ENCODE measurements around the gene COMMD1.

COMMD1 gene

DNA sequence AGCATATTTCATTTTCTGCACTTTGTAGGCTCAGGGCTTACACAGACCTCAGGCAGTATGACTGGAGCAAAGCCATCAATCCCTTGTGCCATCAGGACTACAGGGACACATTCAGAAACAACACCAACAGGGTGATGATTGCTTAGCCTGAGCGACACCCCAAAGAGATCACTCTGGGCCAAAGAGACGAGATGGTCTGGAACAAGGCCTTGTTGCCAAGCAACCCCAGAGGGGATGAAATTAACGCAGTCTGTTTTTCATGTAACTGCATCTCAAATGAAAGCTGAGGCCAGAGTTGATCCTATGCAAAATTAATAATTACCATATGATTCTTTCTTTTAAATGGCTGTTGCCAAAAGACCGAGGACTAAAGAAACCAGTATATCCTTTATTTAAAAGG lies 270.3 kb downstream of the COMMD1 start:
- no peak for DNase-seq (ENCODE audit: low read depth in 1 of 2, low spot score in 1 of 2)

DNA sequence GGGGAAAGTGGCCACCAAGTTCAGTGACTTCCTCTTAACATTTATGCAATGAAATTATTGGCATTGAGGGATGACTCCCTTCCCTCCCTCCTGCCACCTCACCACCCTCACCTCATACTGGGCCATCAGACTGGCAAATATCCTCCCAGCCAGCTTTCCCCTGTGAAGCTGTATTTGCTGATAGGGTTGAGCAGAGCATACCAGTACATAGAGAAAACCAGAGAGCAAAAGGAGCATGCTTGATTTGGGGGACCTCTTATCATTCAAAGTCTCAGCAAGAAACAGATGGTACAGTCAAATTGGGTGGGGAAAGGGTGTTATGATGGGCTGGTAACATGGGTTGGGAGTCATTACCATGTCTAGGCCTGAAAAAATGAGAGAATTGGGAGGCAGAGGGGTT lies 271.3 kb downstream of the COMMD1 start:
- DNase-seq (ENCODE audit: low read depth in 1 of 2, low spot score in 1 of 2): no peak

DNA sequence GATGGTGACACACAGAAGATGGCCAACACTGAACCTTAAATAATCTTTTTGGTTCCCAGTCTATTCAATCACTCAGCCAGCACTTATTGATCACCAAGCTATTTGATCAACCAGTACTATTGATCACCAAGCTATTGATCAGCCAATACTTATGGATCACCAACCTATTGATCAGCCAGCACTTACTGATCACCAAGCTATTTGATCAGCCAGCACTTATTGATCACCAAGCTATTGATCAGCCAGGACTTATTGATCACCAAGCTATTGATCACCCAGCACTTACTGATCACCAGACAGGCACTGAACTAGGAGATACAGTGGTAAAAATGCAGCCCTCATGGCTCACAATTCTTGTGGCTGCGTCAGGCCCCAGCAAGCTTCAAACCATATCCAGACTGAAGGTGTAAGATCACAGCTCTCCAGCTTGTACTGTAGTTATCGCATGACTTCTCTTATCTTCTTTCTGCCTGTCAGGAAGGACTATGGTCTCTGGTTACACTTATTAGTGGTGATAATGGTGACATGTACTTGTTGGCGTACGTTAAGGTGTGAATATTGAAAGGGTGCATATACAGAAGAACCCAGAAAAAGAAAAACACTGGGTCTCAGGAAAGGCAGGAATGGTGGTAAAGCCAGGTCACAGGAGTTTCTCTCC lies 272.0 kb downstream of the COMMD1 start:
- no peak for DNase-seq (ENCODE audit: low read depth in 1 of 2, low spot score in 1 of 2)

DNA sequence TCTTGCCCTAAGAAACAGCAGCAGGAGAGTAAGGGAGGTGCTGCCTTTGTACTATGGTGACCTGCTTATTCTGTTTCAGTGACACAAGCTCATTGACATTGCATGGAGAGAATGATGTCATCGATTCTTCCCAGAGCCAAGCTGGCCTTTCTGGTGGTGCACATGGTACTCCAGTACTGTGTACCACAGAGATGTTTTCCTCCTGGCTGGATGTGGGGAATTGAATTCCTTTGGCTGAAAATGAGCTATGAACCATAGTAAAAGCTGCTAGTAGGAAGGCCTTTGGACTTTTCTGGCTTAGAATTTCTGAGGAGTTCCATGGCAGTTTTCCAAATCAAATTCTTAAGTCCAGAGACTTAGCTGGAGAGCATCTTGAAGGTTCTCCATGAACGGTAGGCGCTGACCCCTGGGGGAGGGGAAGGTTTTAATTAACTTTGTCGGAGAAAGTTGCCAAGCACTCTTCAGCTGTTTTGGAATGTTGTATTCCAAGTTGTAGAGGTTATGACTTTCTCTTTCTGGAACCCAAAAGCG lies 273.3 kb downstream of the COMMD1 start:
- DNase-seq (ENCODE audit: low read depth in 1 of 2, low spot score in 1 of 2): no peak

DNA sequence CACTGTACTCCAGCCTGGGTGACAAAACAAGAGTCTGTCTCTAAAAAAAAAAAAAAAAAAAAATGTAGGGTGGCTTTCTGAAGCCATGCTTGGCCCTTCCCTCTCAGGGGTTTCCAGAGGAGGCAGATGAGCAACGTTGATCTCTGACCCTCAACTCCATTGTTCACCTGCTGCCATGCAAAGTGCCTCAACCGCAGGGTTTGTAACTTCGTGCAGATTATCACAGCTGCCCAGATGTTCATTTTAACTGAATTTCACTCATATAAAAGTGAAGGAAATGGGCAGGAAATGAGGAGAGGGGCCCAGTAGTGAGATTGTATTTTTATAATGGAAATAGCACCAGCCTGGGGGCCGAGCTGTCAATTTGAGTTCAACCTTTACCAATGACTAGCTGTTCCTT lies 275.5 kb downstream of the COMMD1 start:
- DNase-seq (ENCODE audit: low read depth in 1 of 2, low spot score in 1 of 2): no peak

DNA sequence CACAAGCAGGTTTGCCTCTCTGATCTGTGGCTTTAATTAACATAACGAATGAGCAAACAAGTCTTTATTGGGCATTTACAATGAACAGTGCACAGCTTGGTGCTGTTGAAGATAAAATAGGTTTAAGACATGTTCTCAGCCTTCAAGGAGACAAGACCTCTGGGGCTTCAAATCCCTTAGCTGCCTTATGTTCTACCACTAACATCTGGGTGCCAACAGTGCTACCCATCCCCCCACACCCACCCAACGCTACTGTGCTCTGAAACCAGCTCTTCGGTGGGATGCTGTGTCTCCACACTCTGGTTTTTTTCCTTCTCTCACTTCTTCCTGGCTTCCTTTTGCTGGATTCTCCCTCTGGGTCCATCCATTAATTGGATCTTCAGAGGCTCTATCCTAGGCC lies 276.4 kb downstream of the COMMD1 start:
- DNase-seq (ENCODE audit: low read depth in 1 of 2, low spot score in 1 of 2): no peak

DNA sequence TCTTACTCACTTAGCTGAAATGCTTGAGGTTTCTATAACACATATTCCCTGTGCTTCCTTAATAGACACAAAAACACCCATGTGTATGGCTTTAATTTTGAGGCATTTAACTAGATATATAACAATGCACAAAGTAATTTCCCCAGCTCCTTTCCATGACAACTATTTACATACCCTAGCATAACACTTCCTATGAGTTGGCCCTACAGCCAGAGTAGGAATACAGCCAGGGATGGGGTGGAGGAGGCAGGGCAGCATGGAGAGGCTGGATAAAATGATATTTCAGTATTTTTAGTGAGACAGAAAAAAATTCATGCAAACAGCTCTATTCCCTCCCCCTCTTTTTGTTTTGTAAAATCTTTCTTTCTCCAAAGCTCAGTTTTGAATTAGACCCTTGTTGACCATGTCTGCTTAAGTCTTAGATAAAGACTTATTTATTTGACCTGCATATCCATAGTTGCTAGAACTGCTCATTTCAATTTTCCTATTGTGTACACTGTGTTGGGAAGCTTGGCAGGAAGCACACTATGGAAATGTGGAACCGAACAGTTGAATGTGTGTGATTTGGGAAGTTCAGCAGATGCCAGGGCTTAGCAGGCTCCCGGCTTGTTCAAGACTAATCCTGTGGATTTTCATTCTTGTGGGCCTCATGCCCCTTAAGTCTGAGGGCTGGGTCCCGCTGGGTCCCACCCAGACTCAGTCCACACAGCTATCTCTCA lies 279.2 kb downstream of the COMMD1 start:
- DNase-seq (ENCODE audit: low read depth in 1 of 2, low spot score in 1 of 2): no peak

All from activated T-helper 1 cell treated with anti-CD3 and anti-CD28 coated beads, Interleukin-2, amount 50 U/mL, for 16 hours (primary cell).